K562 (cell line): ENCODE results near the gene KRTAP5-4.

Experiments
- ETS1 ChIP-seq: conservative IDR thresholded peaks from 2 replicates; pipeline ENCODE4 v1.6.1; 2011; ENCODE audit warnings: low read depth, mild to moderate bottlenecking, low read length; ENCODE audit not compliant: control insufficient read depth
- FOXA1 ChIP-seq: fragments of 450-650 bp; IDR thresholded peaks from 2 replicates; pipeline ENCODE4 v1.6.1; 2016; ENCODE audit warnings: mild to moderate bottlenecking, borderline replicate concordance
- HCFC1 ChIP-seq: IDR thresholded peaks from 2 replicates; pipeline ENCODE4 v1.6.1; 2012; ENCODE audit warnings: low read depth, low read length, improper control_type of control experiment
- MEF2A ChIP-seq: IDR thresholded peaks from 2 replicates; pipeline ENCODE4 v1.6.1; 2011; ENCODE audit warnings: low read depth, mild to moderate bottlenecking, low read length, moderate library complexity; ENCODE audit not compliant: control insufficient read depth
- ZNF146 ChIP-seq: IDR thresholded peaks from one replicate; pipeline ENCODE4 v1.6.1; 2018; ENCODE audit warnings: missing compliant biosample characterization; ENCODE audit not compliant: unreplicated experiment

GRCh38 chr11:1667906-1668305 is 46.0 kb upstream of the KRTAP5-4 start:
- TF ChIP-seq ZNF146 (CRISPR knock-in tag) (no peak), HCFC1 (no peak), MEF2A (no peak), FOXA1 (no peak), ETS1 (no peak)
